22Rv1 (cell line): ENCODE results near the gene SLCO3A1.

ENCODE experiments used
- CTCF ChIP-seq: fragments of 450-650 bp; IDR thresholded peaks from 2 replicates; pipeline ENCODE4 v1.5.1; 2017; ENCODE audit warnings: mild to moderate bottlenecking
- ZFX ChIP-seq: fragments of 450-650 bp; IDR thresholded peaks from 2 replicates; pipeline ENCODE4 v1.6.1; 2017; ENCODE audit warnings: antibody characterized with exemption, borderline replicate concordance

GRCh38 chr15:92159481-92159880 is 306.0 kb downstream of the SLCO3A1 start:
- TF ChIP-seq CTCF, result no peak
- no peak for TF ChIP-seq ZFX
